Esophagus squamous epithelium (tissue), 5 donors: ENCODE data around the gene INO80E. TPM values are rescaled to one million over a fixed set of nuclear protein-coding genes. Genes with fewer than 3 reads are reported as not detected.
A peak's percentile ranks its signal among the peaks of the same experiment; 100 is the strongest.

Experiments
- DNase-seq: peaks from one replicate; lab custom pipeline; 2025; lab: John Stamatoyannopoulos, UW
- H3K27ac ChIP-seq, 4 donors: fragments of 200-600 bp; sonication (generic); one replicate each; pipeline ENCODE4 v1.5.1; 2016 to 2019; ENCODE audit warnings: mild to moderate bottlenecking in 1 of 4
- H3K27me3 ChIP-seq, 4 donors: fragments of 200-600 bp; sonication (generic); 1 replicate in 3 of 4; 2 replicates in 1 of 4; pipeline versions ENCODE4 v1.5.1 to v1.6.0; 2017 to 2021; ENCODE audit warnings: antibody characterized with exemption in 1 of 4
- H3K36me3 ChIP-seq, 3 donors: fragments of 200-600 bp; sonication (generic); one replicate each; pipeline ENCODE4 v1.5.1; 2016 to 2019
- H3K4me1 ChIP-seq, 3 donors: fragments of 200-600 bp; sonication (generic); one replicate each; pipeline ENCODE4 v1.5.1; 2017 to 2019
- H3K4me3 ChIP-seq, 4 donors: fragments of 200-600 bp; sonication (generic); 1 replicate in 3 of 4; 2 replicates in 1 of 4; pipeline ENCODE4 v1.5.1; 2016 to 2019; ENCODE audit warnings: mild to moderate bottlenecking in 2 of 4, moderate library complexity in 1 of 4
- H3K9me3 ChIP-seq, 3 donors: fragments of 200-600 bp; sonication (generic); one replicate each; pipeline ENCODE4 v1.5.1; 2016 to 2019
- CTCF ChIP-seq, 6 experiments: fragments of 450-650 bp in 4 of 6; fragments of 200-600 bp in 2 of 6; sonication (generic) in 2 of 6; IDR thresholded peaks; one replicate each; pipeline ENCODE4 v1.5.1; 2016 to 2019; ENCODE audit warnings: antibody characterized with exemption in 6 of 6, mild to moderate bottlenecking in 4 of 6, moderate library complexity in 4 of 6
- POLR2A ChIP-seq, 4 donors: fragments of 450-650 bp; IDR thresholded peaks; one replicate each; pipeline ENCODE4 v1.6.1; 2017; ENCODE audit warnings: antibody characterized with exemption in 4 of 4, mild to moderate bottlenecking in 4 of 4, moderate library complexity in 3 of 4
- whole genome bisulfite sequencing, 2 donors: methylation state at CpG; one replicate each; pipeline ENCODE4 v1.1.5; 2018; 5-methylcytosine and 5-hydroxymethylcytosine counted together
- intact Hi-C: fragments of 100-400 bp; cut with DNase I; formaldehyde crosslinking; loops from one replicate; pipeline ENCODE4 v1.15.0; 2022
- total RNA-seq, 4 donors: library from RNA; depleted of rRNA; stranded (reverse); fragments of >200 nt; gene quantifications; one replicate each; pipeline ENCODE4 v1.1.0, GENCODE V29; 2016
- donor health status: DM: yes; HTN: yes; CAD: no.

Gene INO80E
- total RNA-seq, 4 donors from 2014 or later: 34.3 to 59.9 (median 48.0) TPM

DNA sequence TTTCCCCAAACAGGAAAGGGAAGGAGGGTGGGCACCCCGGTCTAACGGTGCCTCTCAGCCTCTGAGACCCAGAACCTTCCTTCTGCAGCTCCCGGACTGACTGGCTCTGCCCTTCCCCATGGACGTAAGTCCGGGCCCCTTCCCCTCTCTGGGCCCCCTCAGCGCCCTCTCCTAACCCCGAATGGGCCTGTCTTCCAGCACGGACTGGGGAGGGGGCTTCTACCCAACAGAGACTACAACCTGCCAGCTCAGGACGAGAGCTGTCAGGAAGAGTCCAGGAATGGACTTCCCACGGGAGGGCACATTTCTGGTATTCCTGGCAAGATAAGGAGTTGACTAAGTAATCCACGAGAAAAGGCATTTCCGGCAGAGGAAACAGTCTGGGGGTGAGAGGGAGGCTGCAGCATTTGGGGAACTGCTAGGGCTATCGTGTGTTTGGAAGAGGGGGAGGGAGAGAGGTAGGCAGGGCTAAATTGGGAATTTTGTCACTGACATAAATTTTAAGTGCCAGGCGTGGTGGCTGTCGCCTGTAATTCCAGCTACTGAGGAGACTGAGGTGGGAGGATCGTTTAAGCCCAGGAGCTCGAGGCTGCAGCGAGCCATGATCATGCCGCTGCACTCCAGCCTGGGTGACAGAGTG is 57.5 kb downstream of the INO80E start:
- H3K4me1 ChIP-seq: peaks cover 18 to 78% (median 28%) of the 10 kb centered on the region in 3 donors
- peak overlapping the region; percentile 51 to 88 (median 63) for H3K4me3 ChIP-seq
- no peaks in the 10 kb centered on the region for H3K9me3 ChIP-seq
- no peaks in the 10 kb centered on the region for H3K27me3 ChIP-seq
- TF ChIP-seq CTCF (IDR thresholded peaks at IDR 0.05) (no peak), POLR2A (IDR thresholded peaks at IDR 0.05) (no peak)
- peak overlapping the region; percentile 50 to 64 (median 56) for H3K27ac ChIP-seq
- no peak for DNase-seq
- 0 to 11% methylated on average over 6 to 13 of the region's 19 CpGs for WGBS, 2 donors
- intact Hi-C loops: no loop called here
- H3K36me3 ChIP-seq: no peaks in the 10 kb centered on the region

DNA sequence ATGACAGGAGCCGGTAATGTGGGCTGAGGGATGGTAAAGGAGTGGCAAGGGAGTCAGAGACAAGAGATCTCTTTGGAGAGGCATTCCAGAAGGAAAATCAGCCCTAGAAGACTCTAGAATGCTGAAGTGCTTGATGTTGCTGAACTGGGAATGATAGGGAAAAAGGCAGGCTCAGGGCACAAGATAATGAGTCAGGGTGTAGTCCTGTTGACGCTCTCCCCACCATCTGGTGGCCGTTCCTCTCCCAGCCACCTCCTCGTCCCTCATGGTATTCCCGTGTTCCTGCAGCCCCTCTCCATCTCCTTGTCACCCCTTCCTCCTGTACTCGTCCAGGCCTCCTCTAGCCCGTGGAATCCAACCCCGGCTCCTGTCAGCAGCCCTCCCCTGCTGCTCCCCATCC is 58.4 kb downstream of the INO80E start:
- TF ChIP-seq POLR2A (IDR thresholded peaks at IDR 0.05): no peak
- TF ChIP-seq CTCF (IDR thresholded peaks at IDR 0.05): no peak
- Histone ChIP-seq H3K4me1 (peaks cover 18 to 73% (median 28%) of the 10 kb centered on the region in 3 donors), H3K36me3 (no peaks in the 10 kb centered on the region), H3K27ac (no peak overlapping the region), H3K9me3 (no peaks in the 10 kb centered on the region), H3K27me3 (no peaks in the 10 kb centered on the region), H3K4me3 (no peak overlapping the region)
- no peak for DNase-seq
- intact Hi-C loops: no loop called here
- WGBS, 2 donors: 74 to 75% methylated on average over 8 of the region's 8 CpGs

- Histone ChIP-seq H3K36me3 (no peaks in the 10 kb centered on the region), H3K4me3 (no peak overlapping the region), H3K27me3 (no peaks in the 10 kb centered on the region), H3K4me1 (peaks cover 18 to 70% (median 29%) of the 10 kb centered on the region in 3 donors), H3K9me3 (no peaks in the 10 kb centered on the region), H3K27ac (peak overlapping the region in 3 of 4 donors; percentile 62 to 73 (median 65))
- WGBS, 2 donors: 17 to 27% methylated on average over 7 to 9 of the region's 10 CpGs
- no peak for DNase-seq
- no peak for TF ChIP-seq POLR2A (IDR thresholded peaks at IDR 0.05)
- TF ChIP-seq CTCF (IDR thresholded peaks at IDR 0.05): peak; percentile 23 to 66 (median 51)
- intact Hi-C loops: no loop called here
These were observed 59.0 kb downstream of the INO80E start for GRCh38 chr16:30054959-30055553.

Other genes starting within 250 kb of the INO80E start
- gene ZG16, start 218.0 kb upstream of the INO80E start, total RNA-seq: not detected
- 10 to 100 TPM; 31.0 to 46.3 (median 37.6) TPM for gene KIF22, start 205.5 kb upstream of the INO80E start, total RNA-seq
- 10 to 100 TPM; 87.0 to 99.0 (median 97.3) TPM for gene MAZ, start 189.7 kb upstream of the INO80E start, total RNA-seq
- gene PRRT2, start 184.0 kb upstream of the INO80E start, total RNA-seq: 1 to 10 TPM in 1 of 4 donors, under 1 TPM in 2, not detected in 1; 0.40 to 1.9 (median 0.53) TPM
- gene PAGR1, start 180.1 kb upstream of the INO80E start, total RNA-seq: 10 to 100 TPM; 25.4 to 37.6 (median 32.8) TPM
- gene MVP, start 175.8 kb upstream of the INO80E start, total RNA-seq: 100 to 1,000 TPM in 2 of 4 donors, 10 to 100 TPM in 2; 54.0 to 133 (median 97.6) TPM
- 10 to 100 TPM; 34.6 to 78.8 (median 44.6) TPM for gene CDIPT, start 133.0 kb upstream of the INO80E start, total RNA-seq
- gene SEZ6L2, start 96.7 kb upstream of the INO80E start, total RNA-seq: 1 to 10 TPM in 2 of 4 donors, under 1 TPM in 1, not detected in 1; 0.22 to 2.8 (median 1.1) TPM
- gene ASPHD1, start 95.8 kb upstream of the INO80E start, total RNA-seq: under 1 TPM in 2 of 4 donors, not detected in 2; 0.32 to 0.61 TPM
- gene KCTD13, start 70.0 kb upstream of the INO80E start, total RNA-seq: 10 to 100 TPM in 3 of 4 donors, 1 to 10 TPM in 1; 8.4 to 17.2 (median 13.9) TPM
- 100 to 1,000 TPM in 1 of 4 donors, 10 to 100 TPM in 3; 48.0 to 119 (median 80.0) TPM for gene TMEM219, start 34.2 kb upstream of the INO80E start, total RNA-seq
- 10 to 100 TPM; 26.8 to 33.7 (median 30.4) TPM for gene TAOK2, start 22.4 kb upstream of the INO80E start, total RNA-seq
- 10 to 100 TPM in 2 of 4 donors, 1 to 10 TPM in 2; 5.1 to 12.8 (median 9.7) TPM for gene HIRIP3, start 624 bp upstream of the INO80E start, total RNA-seq
- under 1 TPM in 2 of 4 donors, not detected in 2; 0.50 to 0.76 TPM for gene DOC2A, start 14.8 kb downstream of the INO80E start, total RNA-seq
- gene C16orf92, start 27.0 kb downstream of the INO80E start, total RNA-seq: not detected
- not detected for gene TLCD3B, start 35.0 kb downstream of the INO80E start, total RNA-seq
- 1,000 to 10,000 TPM; 1,024 to 1,551 (median 1,380) TPM for gene ALDOA, start 69.5 kb downstream of the INO80E start, total RNA-seq
- 100 to 1,000 TPM in 1 of 4 donors, 10 to 100 TPM in 3; 67.9 to 100 (median 78.4) TPM for gene PPP4C, start 79.8 kb downstream of the INO80E start, total RNA-seq
- 1 to 10 TPM; 1.9 to 6.2 (median 4.7) TPM for gene TBX6, start 95.7 kb downstream of the INO80E start, total RNA-seq
- gene YPEL3, start 100.0 kb downstream of the INO80E start, total RNA-seq: 100 to 1,000 TPM in 1 of 4 donors, 10 to 100 TPM in 3; 26.4 to 131 (median 63.0) TPM
- gene GDPD3, start 117.3 kb downstream of the INO80E start, total RNA-seq: 10 to 100 TPM; 13.4 to 41.2 (median 28.1) TPM
- gene MAPK3, start 127.0 kb downstream of the INO80E start, total RNA-seq: 10 to 100 TPM; 45.7 to 86.9 (median 60.8) TPM
- 10 to 100 TPM in 3 of 4 donors, 1 to 10 TPM in 1; 9.5 to 29.1 (median 23.2) TPM for gene CORO1A, start 187.4 kb downstream of the INO80E start, total RNA-seq
- 100 to 1,000 TPM; 190 to 623 (median 313) TPM for gene BOLA2B, start 197.4 kb downstream of the INO80E start, total RNA-seq
- 10 to 100 TPM; 31.9 to 51.1 (median 46.5) TPM for gene SLX1A, start 197.6 kb downstream of the INO80E start, total RNA-seq
- gene SULT1A3, start 203.0 kb downstream of the INO80E start, total RNA-seq: 10 to 100 TPM in 2 of 4 donors, 1 to 10 TPM in 2; 1.1 to 17.2 (median 7.3) TPM